GM23248 (cell line): Measurements from ENCODE around the gene TULP4.

Experiments used
- EZH2 ChIP-seq: fragments of 200-600 bp; sonication (generic); IDR thresholded peaks from 2 replicates; pipeline ENCODE4 v1.6.1; 2018; ENCODE audit warnings: antibody characterized with exemption, mild to moderate bottlenecking; ENCODE audit not compliant: insufficient read depth, poor library complexity, severe bottlenecking
- EZH2phosphoT487 ChIP-seq: fragments of 200-600 bp; sonication (generic); IDR thresholded peaks from 2 replicates; pipeline ENCODE4 v1.6.1; 2018; ENCODE audit warnings: antibody characterized with exemption, moderate library complexity, mild to moderate bottlenecking, low read depth; ENCODE audit not compliant: insufficient read depth

DNA sequence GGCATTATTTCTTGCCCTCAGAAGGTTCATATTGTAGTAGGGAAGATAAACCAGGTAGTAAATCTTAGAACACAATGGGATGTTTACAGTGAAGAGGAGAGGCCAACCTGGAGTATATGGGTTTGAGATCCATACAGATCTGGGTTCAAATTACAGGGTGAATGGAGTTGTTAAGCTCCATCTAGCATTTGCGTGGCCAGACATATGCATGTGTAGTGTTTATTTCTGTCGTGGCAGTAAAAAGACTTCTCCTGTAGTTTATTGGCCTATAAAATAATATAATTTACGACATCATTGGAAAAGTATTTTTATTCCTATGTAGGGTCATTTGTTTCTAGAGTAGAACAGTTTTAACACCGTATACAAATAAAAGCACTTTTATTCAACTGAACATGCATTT is 25.2 kb upstream of the TULP4 start:
- TF ChIP-seq EZH2phosphoT487, result no peak
- no peak for TF ChIP-seq EZH2
